Measurements from ENCODE around the gene CYP46A1. TPM values are rescaled to one million over a fixed set of nuclear protein-coding genes. Genes with fewer than 3 reads are reported as not detected.

Gene CYP46A1
- total RNA-seq, 4 donors from 2014 or later, result 0.13 to 4.7 (median 0.55) TPM; not detected in 1

DNA sequence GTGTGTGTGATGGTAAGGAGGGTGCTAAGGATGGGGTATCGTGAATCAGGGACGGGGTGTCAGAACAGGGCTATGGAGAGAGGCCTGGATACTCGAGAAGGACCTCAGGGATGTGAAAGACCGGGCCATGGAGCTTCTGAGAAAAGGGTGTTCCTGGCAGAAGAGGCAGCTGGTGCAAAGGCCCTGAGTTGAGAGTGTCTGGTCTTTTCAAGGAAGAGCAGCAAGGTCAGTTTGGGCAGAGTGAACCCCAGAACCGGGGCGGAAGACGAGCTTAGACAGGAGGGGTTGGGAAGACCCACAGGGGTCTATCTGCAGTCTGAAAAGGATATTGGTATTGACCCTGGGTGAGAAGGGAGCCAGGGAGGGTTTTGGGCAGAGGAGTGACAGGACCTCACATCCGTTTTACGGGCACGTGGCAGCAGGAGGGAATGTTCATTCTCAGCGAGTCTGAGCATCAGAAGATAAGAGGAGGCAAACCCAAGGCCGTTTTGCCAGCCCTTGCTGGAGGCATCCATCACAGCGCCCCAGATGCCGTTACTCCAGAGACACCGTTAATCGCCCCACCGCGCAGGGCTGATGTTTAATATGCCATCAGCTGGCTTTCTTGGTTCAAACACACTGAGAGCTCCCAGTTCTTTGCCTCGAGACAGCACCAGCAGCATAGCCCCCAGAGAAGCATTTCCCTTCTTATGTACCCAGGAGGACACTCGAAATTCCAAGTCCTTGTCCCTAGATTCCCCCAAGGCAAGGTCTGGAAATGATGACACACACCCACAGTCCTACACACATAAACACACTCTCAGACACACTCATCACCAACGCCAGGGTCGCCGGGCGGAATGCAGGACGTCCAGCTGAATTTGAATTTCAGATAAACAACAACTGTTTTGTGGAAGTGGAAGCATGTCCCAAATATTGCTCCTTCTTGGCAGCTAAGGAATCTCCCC lies 67.7 kb downstream of the CYP46A1 start:
- intact Hi-C loops (cut with DNase I; ENCODE audit: low total_unique reads), result no loop called here
- no peak for DNase-seq (ENCODE audit: low spot score in 2 of 2)
- no peak overlapping the region for H3K4me3 ChIP-seq (ENCODE audit: low read depth, poor library complexity, severe bottlenecking)
- TF ChIP-seq POLR2A (IDR thresholded peaks at IDR 0.05), result no peak
- TF ChIP-seq CTCF (IDR thresholded peaks at IDR 0.05), result no peak
- WGBS, 2 donors, result 63 to 68% methylated on average over 25 of the region's 25 CpGs

DNA sequence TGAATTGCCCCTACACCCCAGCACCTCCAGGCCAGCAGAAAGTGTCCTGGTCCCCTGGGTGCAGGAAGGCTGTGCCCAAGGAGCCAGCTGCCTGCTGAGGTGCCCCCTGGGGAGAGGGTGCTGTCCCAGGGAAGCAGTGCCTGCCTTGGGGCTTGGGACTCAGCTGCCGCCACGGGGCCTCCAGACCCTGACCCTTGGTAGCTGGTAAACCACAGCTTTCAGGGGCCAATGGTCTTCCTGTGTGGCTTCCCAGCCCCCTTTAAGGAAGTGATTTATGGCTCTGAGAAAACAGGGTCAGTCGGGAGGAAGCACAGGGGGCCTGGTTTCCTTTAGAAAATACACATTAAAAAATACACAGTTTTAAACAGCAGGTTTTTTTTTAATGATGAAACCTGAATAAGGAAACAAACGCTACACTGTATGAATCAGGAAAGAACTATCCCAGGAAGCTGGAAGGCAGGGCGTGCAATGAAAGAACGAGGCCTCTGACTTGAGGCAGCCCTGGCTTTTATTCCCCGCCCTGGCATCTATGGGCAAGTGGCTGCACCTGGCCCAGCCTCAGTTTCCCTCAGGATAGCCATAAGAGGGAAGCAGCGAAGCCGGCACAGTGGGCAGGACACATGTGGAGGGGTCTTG lies 68.5 kb downstream of the CYP46A1 start:
- 33 to 39% methylated on average over 9 of the region's 9 CpGs for WGBS, 2 donors
- no peak for DNase-seq (ENCODE audit: low spot score in 2 of 2)
- intact Hi-C loops (cut with DNase I; ENCODE audit: low total_unique reads), result no loop called here
- no peak overlapping the region for H3K4me3 ChIP-seq (ENCODE audit: low read depth, poor library complexity, severe bottlenecking)
- TF ChIP-seq CTCF (IDR thresholded peaks at IDR 0.05), result no peak
- no peak for TF ChIP-seq POLR2A (IDR thresholded peaks at IDR 0.05)

DNA sequence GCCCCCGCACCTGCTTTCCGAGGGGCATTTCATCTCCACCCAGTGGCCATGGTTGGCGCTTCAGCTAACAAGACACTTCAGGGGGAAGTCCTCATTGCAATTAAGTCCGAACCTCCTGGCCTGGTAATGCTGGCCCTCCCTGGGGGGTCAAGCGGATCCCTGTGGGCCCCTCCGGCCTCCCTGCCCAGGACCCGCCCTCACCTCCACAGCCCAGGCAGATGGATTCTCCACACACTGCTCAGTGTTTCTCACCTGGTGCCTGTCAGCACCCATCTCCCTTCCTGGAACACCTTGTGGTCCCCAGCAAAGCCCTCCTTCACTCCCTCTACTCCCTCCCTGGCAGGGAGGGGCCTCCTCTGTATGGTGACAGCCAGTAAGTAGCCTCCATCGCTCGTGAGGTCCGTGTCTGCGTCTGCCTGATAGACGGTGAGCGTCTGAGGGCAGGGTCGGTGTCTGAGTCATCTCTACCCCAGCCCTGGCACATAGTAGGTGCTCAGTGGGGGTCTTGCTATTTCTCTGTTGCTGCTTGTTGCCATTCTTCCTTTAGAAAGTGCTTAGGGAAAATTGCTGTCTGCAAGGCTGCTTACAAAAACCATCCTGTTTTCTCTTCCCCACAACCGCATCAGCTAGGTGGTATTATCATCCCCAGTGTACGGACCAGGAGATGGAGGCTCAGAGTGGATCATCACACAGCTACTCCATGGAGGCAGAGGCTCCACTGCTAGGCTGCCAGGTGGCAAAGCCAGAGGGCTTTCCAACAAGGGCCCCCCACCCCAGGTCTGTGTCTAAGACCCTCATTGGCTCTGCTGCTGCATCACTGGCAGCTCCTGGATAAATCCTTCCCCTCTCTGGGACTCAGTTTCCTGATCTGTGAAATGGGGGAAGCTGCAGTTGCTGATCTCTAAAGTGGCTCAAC lies 69.4 kb downstream of the CYP46A1 start:
- no peak for TF ChIP-seq CTCF (IDR thresholded peaks at IDR 0.05)
- TF ChIP-seq POLR2A (IDR thresholded peaks at IDR 0.05), result no peak
- WGBS, 2 donors, result 68 to 80% methylated on average over 13 to 16 of the region's 16 CpGs
- DNase-seq (ENCODE audit: low spot score in 2 of 2), result no peak
- intact Hi-C loops (cut with DNase I; ENCODE audit: low total_unique reads), result no loop called here
- no peak overlapping the region for H3K4me3 ChIP-seq (ENCODE audit: low read depth, poor library complexity, severe bottlenecking)

DNA sequence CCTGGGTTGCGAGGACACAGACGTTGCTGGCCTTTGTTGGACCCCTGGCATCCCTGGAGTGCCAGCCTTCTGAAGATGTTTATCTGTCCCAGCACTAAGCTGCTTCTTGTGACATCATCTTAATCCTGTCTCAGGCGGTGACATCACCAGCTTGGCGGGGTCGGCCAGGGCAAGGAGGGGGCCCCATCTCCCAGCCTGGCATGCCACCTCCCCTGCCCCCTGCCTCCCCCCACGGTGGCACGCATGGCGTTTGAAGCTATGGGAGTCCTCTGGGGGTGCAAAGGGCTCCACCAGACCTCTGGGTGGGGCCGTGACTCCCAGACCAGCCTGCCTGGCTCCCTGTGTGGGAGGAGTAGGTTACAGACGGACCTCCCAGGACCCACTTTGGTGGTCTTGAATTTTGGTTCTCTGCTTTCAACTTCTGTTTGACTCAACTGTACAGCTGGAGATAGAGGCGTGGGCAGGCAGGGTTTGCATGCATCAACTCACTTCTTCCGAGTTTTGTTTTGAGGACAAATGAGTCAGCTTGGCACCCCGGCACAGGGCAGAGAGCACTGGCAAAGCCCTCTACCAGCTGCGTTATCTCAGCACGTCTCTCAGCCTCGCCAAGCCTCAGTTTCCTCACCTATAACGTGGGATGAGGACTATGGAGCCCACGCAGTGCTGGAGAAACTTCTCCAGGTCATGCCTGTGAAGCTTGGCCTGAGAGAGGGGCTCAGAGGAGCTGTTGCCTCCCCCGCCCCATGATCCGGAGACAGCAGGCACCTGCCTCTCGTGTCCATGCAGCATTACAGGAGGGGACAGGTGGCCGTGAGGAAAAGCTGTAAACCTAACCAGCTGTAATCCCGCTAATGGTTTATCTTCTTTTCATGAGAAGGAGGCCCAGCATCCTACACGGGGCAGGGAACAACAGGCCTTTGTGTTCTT lies 70.3 kb downstream of the CYP46A1 start:
- intact Hi-C loops (cut with DNase I; ENCODE audit: low total_unique reads), result no loop called here
- no peak overlapping the region for H3K4me3 ChIP-seq (ENCODE audit: low read depth, poor library complexity, severe bottlenecking)

More for the DNA sequence above, 70.3 kb downstream of the CYP46A1 start:
- DNase-seq (ENCODE audit: low spot score in 2 of 2), result no peak
- WGBS, 2 donors, result 46 to 51% methylated on average over 24 of the region's 24 CpGs
- TF ChIP-seq POLR2A (IDR thresholded peaks at IDR 0.05), result no peak
- TF ChIP-seq CTCF (IDR thresholded peaks at IDR 0.05), result no peak
